HG03565 (cell line): Measurements from ENCODE around the gene KLHDC4.

Experiments
- ATAC-seq: cut with Tn5 transposase; IDR thresholded peaks from one replicate; pipeline ENCODE4 v1.9.1; 2021; ENCODE audit warnings: mild to moderate bottlenecking, moderate library complexity; ENCODE audit not compliant: unreplicated experiment

KLHDC4 gene

DNA sequence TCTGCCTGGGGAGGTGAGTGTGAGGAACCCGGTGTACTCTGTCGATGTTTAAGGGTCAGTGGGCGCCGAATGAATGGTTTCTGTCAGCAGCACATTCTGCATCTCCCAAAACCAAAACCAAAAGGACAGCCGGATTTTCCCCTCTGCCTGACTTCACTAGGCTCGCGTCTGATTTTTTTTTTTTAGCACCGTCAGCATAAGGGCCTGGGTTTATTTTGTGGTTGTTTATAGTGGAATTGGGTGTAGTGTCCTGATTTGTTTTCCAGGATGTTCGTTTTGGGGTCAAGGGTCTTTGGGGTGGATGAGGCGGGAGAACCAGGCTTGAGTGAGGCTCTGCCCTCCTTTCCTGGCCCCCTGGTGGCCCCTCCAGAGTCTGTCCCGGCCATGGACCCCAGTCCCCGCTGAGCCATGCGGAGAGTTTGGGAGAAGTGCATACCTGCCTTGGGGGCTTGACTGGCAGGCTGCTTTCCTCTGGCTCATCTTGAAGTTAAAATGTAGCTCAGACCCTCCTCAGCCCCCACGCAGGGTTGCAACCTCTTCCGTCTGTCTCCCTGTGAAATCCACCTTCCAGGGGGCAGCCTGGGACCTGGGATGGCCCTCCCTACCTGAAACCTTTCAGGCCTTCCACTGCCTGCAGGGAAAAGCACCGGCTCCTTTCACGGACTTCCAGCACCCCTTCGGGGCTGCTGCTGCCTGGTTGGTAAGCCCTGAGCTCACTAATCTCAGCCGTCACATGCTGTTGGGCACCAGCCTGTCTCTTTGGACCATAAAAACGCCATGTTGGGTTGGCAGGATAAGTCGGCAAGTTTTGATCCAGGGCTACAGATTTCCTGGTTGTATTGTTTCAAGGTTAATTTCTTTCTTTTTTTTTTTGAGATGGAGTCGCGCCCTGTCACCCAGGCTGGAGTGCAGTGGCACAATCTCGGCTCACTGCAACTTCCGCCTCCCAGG, 103.3 kb downstream of the KLHDC4 start:
- no peak for ATAC-seq

DNA sequence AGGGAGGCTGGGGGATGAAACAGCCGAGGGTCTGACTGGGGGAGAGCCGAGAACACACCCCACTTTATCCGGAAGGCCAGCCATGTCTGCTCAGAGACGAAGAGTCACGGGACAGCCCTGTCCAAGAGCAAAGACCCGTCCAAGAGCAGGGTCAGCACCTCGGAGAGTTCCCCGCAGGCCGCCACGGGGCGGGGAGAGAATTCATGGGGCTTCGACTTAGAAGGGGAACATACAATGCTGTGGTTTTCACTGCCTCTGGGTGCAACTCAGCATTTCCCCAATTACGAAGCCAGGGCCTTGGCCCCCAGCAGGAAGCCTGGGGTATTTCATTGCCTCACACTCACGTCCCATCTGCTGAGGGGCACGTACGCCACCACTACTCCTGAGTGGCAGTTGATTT, 104.2 kb downstream of the KLHDC4 start:
- ATAC-seq = no peak

DNA sequence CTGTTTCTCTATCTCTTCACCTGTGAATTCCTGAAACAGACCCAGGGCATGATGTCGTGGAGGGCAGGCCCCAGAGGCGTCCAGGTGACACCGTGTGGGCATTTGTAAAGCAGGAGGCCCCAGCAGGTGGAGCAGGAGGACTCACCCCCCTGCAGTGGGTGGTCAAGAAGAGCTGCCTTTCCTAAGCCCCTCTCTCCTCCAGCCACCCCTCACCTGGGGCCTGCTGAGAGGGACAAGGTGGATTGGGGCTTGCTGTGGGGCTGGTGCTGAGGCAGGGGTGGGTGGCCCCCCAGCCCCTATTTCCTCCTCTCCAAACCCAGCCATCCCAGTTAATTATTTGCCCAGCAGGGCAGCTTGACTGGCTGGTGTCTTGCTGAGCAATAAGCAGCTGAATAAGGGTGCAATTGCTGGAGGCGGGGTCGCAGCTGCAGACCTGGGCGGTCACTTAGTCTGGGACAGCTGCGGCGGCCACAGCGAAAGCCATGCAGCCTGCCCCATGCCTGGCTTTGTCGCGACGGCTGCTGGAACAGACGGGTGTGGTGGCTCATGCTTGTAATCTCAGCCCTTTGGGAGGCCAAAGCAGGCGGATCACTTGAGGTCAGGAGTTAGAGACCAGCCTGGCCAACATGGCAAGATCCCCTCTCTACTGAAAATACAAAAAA, 107.1 kb downstream of the KLHDC4 start:
- no peak for ATAC-seq
